ENCODE measurements around the gene SART3. TPM values are rescaled to one million over a fixed set of nuclear protein-coding genes. Genes with fewer than 3 reads are reported as not detected.

SART3 gene
- total and polyA plus RNA-seq, 2 of the 4 experiments (the other 2 are of a cell fraction), result 22.6 to 37.8 TPM

DNA sequence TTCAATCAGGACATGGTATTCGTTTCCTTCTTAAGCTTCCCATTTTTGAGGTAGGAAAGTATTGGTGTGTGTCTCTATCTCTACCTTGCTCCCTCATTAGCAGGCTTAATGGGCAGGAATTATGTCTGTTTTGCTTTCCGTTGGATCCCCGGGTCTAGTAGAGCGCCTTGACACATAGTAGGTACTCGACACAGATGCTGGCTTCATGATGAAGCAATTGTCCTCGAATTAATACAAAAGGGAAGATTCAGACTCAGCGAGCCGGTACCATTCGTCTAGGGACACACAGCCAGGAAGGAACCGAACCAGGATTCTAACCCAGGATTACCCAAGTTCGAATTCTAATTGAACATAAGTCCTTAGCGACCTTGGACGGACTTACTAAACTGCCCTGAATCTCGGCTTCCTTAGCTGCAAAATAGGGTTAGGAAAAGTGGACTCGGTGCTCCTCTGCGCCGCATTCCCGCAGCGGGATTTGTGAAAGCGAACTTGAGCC, 927 bp upstream of the SART3 start:
- ATAC-seq (ENCODE audit: low read depth), result no peak

More for the DNA sequence above, 927 bp upstream of the SART3 start:
- in situ Hi-C loops (cut with MboI; ENCODE audit: low sequenced_read_pairs) (loop anchor here (5.0 to 10.0 kb wide), 2 partner anchors 393 to 530 kb away; partner anchors contain the start of gene ALKBH2), intact Hi-C loops (cut with micrococcal nuclease) (loop anchor here (2.0 kb wide), 3 partner anchors 47 to 293 kb away; partner anchors contain the start of gene CORO1C), dilution Hi-C loops (cut with HindIII; ENCODE audit: low sequenced_read_pairs, unreplicated experiment) (no loop called here)
- Histone ChIP-seq H4K20me1 (ENCODE audit: insufficient read depth, low read length) (peaks cover 25% of the 10 kb centered on the region), H3K27me3 (ENCODE audit: control insufficient read depth, insufficient read depth, low read length) (no peaks in the 10 kb centered on the region), H3K4me1 (ENCODE audit: control insufficient read depth, insufficient read depth, low read length) (no peaks in the 10 kb centered on the region), H3K4me3 (ENCODE audit: insufficient read depth, low read depth, low read length) (peak overlapping the region; percentile 92), H2BK5ac (ENCODE audit: low read depth, low read length, poor library complexity, severe bottlenecking) (no peak overlapping the region), H2BK20ac (ENCODE audit: low read depth, low read length) (no peak overlapping the region), H3K23ac (ENCODE audit: low read depth, low read length) (peak overlapping the region; percentile 81), H4K5ac (ENCODE audit: low read depth, low read length) (no peak overlapping the region), H4K8ac (ENCODE audit: low read depth in 2 of 2, low read length in 2 of 2) (peak overlapping the region; percentile 80 to 97; a peak in 3 of 4 replicates), H4K91ac (ENCODE audit: insufficient read depth, low read depth, low read length) (no peak overlapping the region), H2AK5ac (ENCODE audit: low read depth, low read length) (peak overlapping the region; percentile 15; the same call in 1 of the 2 replicates), H3K36me3 (ENCODE audit: control insufficient read depth, insufficient read depth, low read length) (peaks cover 24% of the 10 kb centered on the region), H3K27ac (ENCODE audit: insufficient read depth, low read length) (peak overlapping the region; percentile 36; the same call in 1 of the 2 replicates), H3K4me2 (ENCODE audit: low read depth, low read length) (peak overlapping the region; percentile 99), H2BK15ac (ENCODE audit: low read depth, low read length) (no peak overlapping the region), H2AK9ac (replicated peaks; ENCODE audit: low read depth, low read length, poor library complexity) (peak overlapping the region; percentile 1), H3K9me1 (ENCODE audit: insufficient read depth, low read length) (peaks cover 9% of the 10 kb centered on the region; the same call in 1 of the 2 replicates), H2AFZ (replicated peaks; ENCODE audit: low read length, poor library complexity) (peak overlapping the region; percentile 91), H2BK120ac (ENCODE audit: low read depth, low read length) (no peak overlapping the region), H3K9me3 (ENCODE audit: control insufficient read depth, insufficient read depth, low read length) (no peaks in the 10 kb centered on the region), H3K9ac (ENCODE audit: low read depth, low read length) (peak overlapping the region; percentile 51; the same call in 1 of the 2 replicates), H3K4ac (ENCODE audit: low read depth, low read length) (peak overlapping the region; percentile 22; the same call in 1 of the 2 replicates), H3K18ac (ENCODE audit: low read depth, low read length) (no peak overlapping the region), H3K14ac (replicated peaks; ENCODE audit: low read depth, low read length) (0 out of 2 replicates have a peak overlapping the region, but pooled peaks have one; percentile 64), H3K79me1 (ENCODE audit: low read depth in 1 of 2, low read length in 2 of 2) (peaks cover 15 to 59% of the 10 kb centered on the region in 2 experiments), H3K56ac (ENCODE audit: extremely low read depth, insufficient read depth, low read length) (peak overlapping the region; percentile 60)
- ChIA-PET POLR2A (ENCODE audit: unreplicated experiment) (no interaction called here), CTCF (no interaction called here)
- BruUV-seq (replicated peaks), result no TSS peak
- no peak for TF ChIP-seq MAZ (IDR thresholded peaks at IDR 0.05; ENCODE audit: borderline replicate concordance, low read depth, low read length)
- TF ChIP-seq, protein P1, sequence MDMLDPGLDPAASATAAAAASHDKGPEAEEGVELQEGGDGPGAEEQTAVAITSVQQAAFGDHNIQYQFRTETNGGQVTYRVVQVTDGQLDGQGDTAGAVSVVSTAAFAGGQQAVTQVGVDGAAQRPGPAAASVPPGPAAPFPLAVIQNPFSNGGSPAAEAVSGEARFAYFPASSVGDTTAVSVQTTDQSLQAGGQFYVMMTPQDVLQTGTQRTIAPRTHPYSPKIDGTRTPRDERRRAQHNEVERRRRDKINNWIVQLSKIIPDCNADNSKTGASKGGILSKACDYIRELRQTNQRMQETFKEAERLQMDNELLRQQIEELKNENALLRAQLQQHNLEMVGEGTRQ (IDR thresholded peaks at IDR 0.05; ENCODE audit: low read depth, low read length), result no peak
- no peak for TF ChIP-seq CHD1 (IDR thresholded peaks at IDR 0.05; ENCODE audit: low read depth, low read length)
- no peak for TF ChIP-seq FOS (IDR thresholded peaks at IDR 0.05; ENCODE audit: low read depth, low read length)
- TF ChIP-seq SMC3 (IDR thresholded peaks at IDR 0.05; ENCODE audit: low read depth, low read length), result no peak
- TF ChIP-seq CEBPB (IDR thresholded peaks at IDR 0.05; ENCODE audit: low read depth, low read length), result no peak
- no peak for TF ChIP-seq RCOR1 (IDR thresholded peaks at IDR 0.05; ENCODE audit: insufficient replicate concordance, low read length)
- no peak for TF ChIP-seq NFE2L2 (IDR thresholded peaks at IDR 0.05; ENCODE audit: low read depth, low read length)
- TF ChIP-seq POLR2A (IDR thresholded peaks at IDR 0.05; ENCODE audit: low read depth, low read length), result no peak
- no peak for TF ChIP-seq RFX5 (IDR thresholded peaks at IDR 0.05; ENCODE audit: low read depth, low read length)
- TF ChIP-seq, protein P2, sequence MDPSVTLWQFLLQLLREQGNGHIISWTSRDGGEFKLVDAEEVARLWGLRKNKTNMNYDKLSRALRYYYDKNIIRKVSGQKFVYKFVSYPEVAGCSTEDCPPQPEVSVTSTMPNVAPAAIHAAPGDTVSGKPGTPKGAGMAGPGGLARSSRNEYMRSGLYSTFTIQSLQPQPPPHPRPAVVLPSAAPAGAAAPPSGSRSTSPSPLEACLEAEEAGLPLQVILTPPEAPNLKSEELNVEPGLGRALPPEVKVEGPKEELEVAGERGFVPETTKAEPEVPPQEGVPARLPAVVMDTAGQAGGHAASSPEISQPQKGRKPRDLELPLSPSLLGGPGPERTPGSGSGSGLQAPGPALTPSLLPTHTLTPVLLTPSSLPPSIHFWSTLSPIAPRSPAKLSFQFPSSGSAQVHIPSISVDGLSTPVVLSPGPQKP (IDR thresholded peaks at IDR 0.05; ENCODE audit: borderline replicate concordance, low read depth, low read length), result no peak
- 0% methylated on average over 7 of the region's 20 CpGs; no CpG with 5 or more reads in 1 of the 2 experiments for WGBS, 2 experiments (ENCODE audit: extremely low coverage in 2 of 2, insufficient read length in 1 of 2)
- no peak for DNase-seq

Measured in IMR-90 (cell line).